Measurements from ENCODE around the gene PER3. TPM values are rescaled to one million over a fixed set of nuclear protein-coding genes. Genes with fewer than 3 reads are reported as not detected.

The PER3 gene
- total and polyA plus RNA-seq, 2 of the 4 experiments (the other 2 are of a cell fraction), result 3.4 to 4.2 TPM

- POLR2A ChIA-PET (ENCODE audit: unreplicated experiment), result no interaction called here
- Histone ChIP-seq H3K4me1 (ENCODE audit: control insufficient read depth, insufficient read depth, low read length) (no peaks in the 10 kb centered on the region), H4K91ac (ENCODE audit: insufficient read depth, low read depth, low read length) (no peak overlapping the region; the same call in 1 of the 2 replicates), H4K5ac (ENCODE audit: low read depth, low read length) (peak overlapping the region; percentile 41; the same call in 1 of the 2 replicates), H4K20me1 (ENCODE audit: insufficient read depth, low read length) (peaks cover 6% of the 10 kb centered on the region; the same call in 1 of the 2 replicates), H3K27me3 (ENCODE audit: control insufficient read depth, insufficient read depth, low read length) (no peaks in the 10 kb centered on the region), H4K8ac (ENCODE audit: low read depth in 2 of 2, low read length in 2 of 2) (peak overlapping the region; percentile 74 to 85), H2AK5ac (ENCODE audit: low read depth, low read length) (peak overlapping the region; percentile 83; the same call in 1 of the 2 replicates), H2BK20ac (ENCODE audit: low read depth, low read length) (no peak overlapping the region), H3K14ac (replicated peaks; ENCODE audit: low read depth, low read length) (peak overlapping the region; percentile 89), H2BK15ac (ENCODE audit: low read depth, low read length) (no peak overlapping the region), H2AK9ac (replicated peaks; ENCODE audit: low read depth, low read length, poor library complexity) (peak overlapping the region; percentile 94), H2AFZ (replicated peaks; ENCODE audit: low read length, poor library complexity) (peak overlapping the region; percentile 94), H2BK5ac (ENCODE audit: low read depth, low read length, poor library complexity, severe bottlenecking) (peak overlapping the region; percentile 3), H3K56ac (ENCODE audit: extremely low read depth, insufficient read depth, low read length) (peak overlapping the region; percentile 75; the same call in 1 of the 2 replicates), H3K23ac (ENCODE audit: low read depth, low read length) (peak overlapping the region; percentile 36), H3K9ac (ENCODE audit: low read depth, low read length) (peak overlapping the region; percentile 95), H2BK120ac (ENCODE audit: low read depth, low read length) (no peak overlapping the region), H3K4me3 (ENCODE audit: insufficient read depth, low read depth, low read length) (peak overlapping the region; percentile 97), H3K9me1 (ENCODE audit: insufficient read depth, low read length) (peaks cover 6% of the 10 kb centered on the region; the same call in 1 of the 2 replicates), H3K36me3 (ENCODE audit: control insufficient read depth, insufficient read depth, low read length) (peaks cover 2% of the 10 kb centered on the region; the same call in 1 of the 2 replicates), H3K79me1 (ENCODE audit: low read depth in 1 of 2, low read length in 2 of 2) (peaks cover 17 to 31% of the 10 kb centered on the region in 2 experiments), H3K4me2 (ENCODE audit: low read depth, low read length) (peak overlapping the region; percentile 81), H3K4ac (ENCODE audit: low read depth, low read length) (peak overlapping the region; percentile 14), H3K27ac (ENCODE audit: insufficient read depth, low read length) (peak overlapping the region; percentile 75), H3K9me3 (ENCODE audit: control insufficient read depth, insufficient read depth, low read length) (no peaks in the 10 kb centered on the region), H3K18ac (ENCODE audit: low read depth, low read length) (no peak overlapping the region)
- DNase-seq (no peak), ATAC-seq (ENCODE audit: low read depth) (no peak)
- WGBS, 2 experiments (ENCODE audit: extremely low coverage in 2 of 2, insufficient read length in 1 of 2), result no CpG with 5 or more reads among the region's 12 CpGs
- no peak for TF ChIP-seq RFX5 (IDR thresholded peaks at IDR 0.05; ENCODE audit: low read depth, low read length)
- TF ChIP-seq CEBPB (IDR thresholded peaks at IDR 0.05; ENCODE audit: low read depth, low read length), result no peak
- no peak for TF ChIP-seq RCOR1 (IDR thresholded peaks at IDR 0.05; ENCODE audit: insufficient replicate concordance, low read length)
- no peak for TF ChIP-seq FOS (IDR thresholded peaks at IDR 0.05; ENCODE audit: low read depth, low read length)
- no peak for TF ChIP-seq SMC3 (IDR thresholded peaks at IDR 0.05; ENCODE audit: low read depth, low read length)
- TF ChIP-seq MAZ (IDR thresholded peaks at IDR 0.05; ENCODE audit: borderline replicate concordance, low read depth, low read length), result no peak
- TF ChIP-seq MAFK (IDR thresholded peaks at IDR 0.05; ENCODE audit: low read depth, low read length), result no peak
- TF ChIP-seq USF2 (IDR thresholded peaks at IDR 0.05; ENCODE audit: low read depth, low read length), result no peak
- TF ChIP-seq POLR2A (IDR thresholded peaks at IDR 0.05; ENCODE audit: low read depth, low read length), result no peak
- TF ChIP-seq CTCF (conservative IDR thresholded peaks at IDR 0.05; ENCODE audit: low read depth, low read length), result no peak
- no peak for TF ChIP-seq ELK1 (IDR thresholded peaks at IDR 0.05; ENCODE audit: borderline replicate concordance, low read depth, low read length)
- TF ChIP-seq BHLHE40 (IDR thresholded peaks at IDR 0.05; ENCODE audit: low read depth, low read length), result no peak
- no peak for TF ChIP-seq MXI1 (IDR thresholded peaks at IDR 0.05; ENCODE audit: borderline replicate concordance, low read depth, low read length)
- TF ChIP-seq RAD21 (IDR thresholded peaks at IDR 0.05; ENCODE audit: low read length), result no peak
- TF ChIP-seq NFE2L2 (IDR thresholded peaks at IDR 0.05; ENCODE audit: low read depth, low read length), result no peak
- TF ChIP-seq CHD1 (IDR thresholded peaks at IDR 0.05; ENCODE audit: low read depth, low read length), result no peak
- intact Hi-C loops (cut with micrococcal nuclease) (no loop called here), in situ Hi-C loops (cut with MboI; ENCODE audit: low sequenced_read_pairs) (no loop called here), dilution Hi-C loops (cut with HindIII; ENCODE audit: low sequenced_read_pairs, unreplicated experiment) (no loop called here)
- BruUV-seq (replicated peaks), result no TSS peak
- CTCF ChIA-PET, result interaction anchor here (1.4 kb wide), 1 partner anchor 104 kb away, joined by 3 read pairs; no protein-coding TSS in a partner anchor
Measured at GRCh38 chr1:7771823-7772299, 12.2 kb upstream of the PER3 start.
